Measurements from ENCODE around the gene PIK3AP1.

Gene PIK3AP1

GRCh38 chr10:96609510-96609909, 110.8 kb downstream of the PIK3AP1 start:
- DNase-seq (ENCODE audit: low read depth) = no peak

- no peak for DNase-seq (ENCODE audit: low read depth)
Observed at GRCh38 chr10:96608805-96609204, 111.5 kb downstream of the PIK3AP1 start.

- DNase-seq (ENCODE audit: low read depth) = no peak
Observed at GRCh38 chr10:96608262-96608661, 112.1 kb downstream of the PIK3AP1 start.

DNA sequence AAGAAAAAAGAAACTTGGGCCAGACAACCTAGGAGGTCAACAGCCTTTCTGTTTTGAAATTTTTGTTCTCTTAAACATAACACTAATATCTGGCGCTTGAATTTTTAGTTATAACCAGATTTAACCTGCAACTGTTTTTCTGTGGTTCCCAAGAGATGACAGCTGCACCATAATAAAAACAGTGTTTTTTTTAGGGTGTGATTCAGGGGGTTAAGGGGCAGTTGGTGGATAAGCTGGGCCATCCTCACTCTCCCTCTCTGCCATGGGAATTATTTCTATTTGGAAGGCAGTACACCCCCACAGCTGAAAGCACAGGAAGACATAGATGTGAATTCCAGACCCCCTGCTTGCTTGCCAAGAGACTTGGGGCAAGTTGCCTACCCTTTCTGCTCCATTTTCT, 113.4 kb downstream of the PIK3AP1 start:
- DNase-seq (ENCODE audit: low read depth) = no peak

- no peak for DNase-seq (ENCODE audit: low read depth)
Observed at GRCh38 chr10:96606216-96606615, 114.1 kb downstream of the PIK3AP1 start.

DNA sequence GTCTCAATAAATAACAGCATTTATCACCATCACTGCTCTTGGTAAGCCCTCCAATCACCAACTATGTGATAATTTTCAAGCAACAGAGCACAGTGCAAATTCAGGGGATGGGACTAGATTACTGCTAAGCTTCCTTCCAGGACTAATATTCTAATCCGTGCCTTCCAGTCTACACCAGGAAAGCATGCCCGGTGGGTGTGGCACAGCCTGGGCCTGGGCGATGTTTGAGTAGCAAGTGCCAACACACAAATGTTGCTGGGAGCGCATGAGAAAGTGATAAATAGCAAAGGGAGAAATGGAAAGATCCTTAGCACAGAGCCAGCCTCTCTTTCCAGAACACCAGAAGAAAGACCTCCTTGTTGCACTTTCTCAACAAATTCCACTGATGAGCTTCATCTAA, 120.0 kb downstream of the PIK3AP1 start:
- no peak for DNase-seq (ENCODE audit: low read depth)

GRCh38 chr10:96598846-96599245, 121.5 kb downstream of the PIK3AP1 start:
- no peak for DNase-seq (ENCODE audit: low read depth)

DNA sequence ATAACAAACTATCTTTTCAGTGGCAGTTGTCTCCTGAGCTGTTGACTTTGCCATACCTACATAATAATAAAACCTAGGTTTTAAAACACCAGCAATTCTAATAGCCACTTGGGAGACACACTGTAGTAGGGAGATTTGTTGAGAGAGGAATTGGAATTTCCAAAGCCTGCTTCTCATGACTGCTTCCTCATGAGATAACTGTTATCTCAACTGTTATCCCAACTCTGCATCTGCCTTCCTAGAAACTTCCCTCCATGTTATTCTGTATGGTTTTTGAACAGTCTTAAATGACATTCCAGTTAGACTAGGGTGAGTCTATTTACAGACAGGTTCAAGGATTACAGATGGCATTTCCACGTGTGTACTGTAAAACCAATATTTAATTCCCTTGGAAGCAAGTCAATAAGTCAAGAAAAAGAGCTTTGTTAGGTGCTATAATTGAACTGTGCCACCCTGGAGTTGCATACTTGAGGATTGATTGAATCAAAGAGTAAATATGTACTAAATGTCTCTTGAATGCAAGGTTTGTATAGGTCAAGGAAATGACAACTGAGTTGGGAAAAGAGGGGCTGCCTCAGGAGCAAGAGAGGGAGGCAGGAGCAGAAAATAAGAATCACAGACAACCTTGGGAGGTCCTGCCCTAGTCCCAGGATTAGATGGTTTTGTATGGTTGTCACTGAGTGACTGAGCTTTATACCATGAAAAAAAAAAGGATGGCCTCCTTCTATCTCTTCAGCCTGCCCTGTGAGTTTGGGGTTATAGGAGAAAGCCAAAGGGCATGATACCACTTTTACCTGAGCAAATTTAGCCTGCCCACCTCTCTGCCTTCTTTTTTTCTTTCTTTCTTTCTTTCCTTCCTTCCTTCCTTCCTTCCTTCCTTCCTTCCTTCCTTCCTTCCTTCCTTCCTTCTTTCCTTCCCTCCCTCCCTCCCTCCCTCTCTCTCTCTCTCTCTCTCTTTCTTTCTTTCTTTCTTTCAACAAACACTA, 123.6 kb downstream of the PIK3AP1 start:
- no peak for DNase-seq (ENCODE audit: low read depth)

- no peak for DNase-seq (ENCODE audit: low read depth)
Observed at GRCh38 chr10:96595741-96596140, 124.6 kb downstream of the PIK3AP1 start.

DNA sequence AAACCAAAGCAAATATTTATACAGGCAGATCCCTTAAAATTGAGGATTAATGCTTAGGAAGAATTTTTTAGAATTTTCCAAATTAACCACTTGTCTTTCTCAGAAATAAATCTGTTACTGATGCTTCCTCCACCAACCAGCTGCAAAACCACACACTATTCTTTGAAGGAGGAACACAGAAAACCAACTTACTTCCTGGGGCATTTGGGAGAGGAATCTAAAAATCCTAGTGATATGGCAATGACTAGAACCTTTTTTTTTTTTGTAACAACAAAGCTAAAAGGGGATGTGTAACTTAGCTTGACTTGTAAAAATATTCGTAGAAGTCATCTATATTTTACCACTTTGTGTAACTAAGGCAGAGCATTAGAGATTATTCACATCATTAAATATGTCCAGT, 128.4 kb downstream of the PIK3AP1 start:
- no peak for DNase-seq (ENCODE audit: low read depth)

DNA sequence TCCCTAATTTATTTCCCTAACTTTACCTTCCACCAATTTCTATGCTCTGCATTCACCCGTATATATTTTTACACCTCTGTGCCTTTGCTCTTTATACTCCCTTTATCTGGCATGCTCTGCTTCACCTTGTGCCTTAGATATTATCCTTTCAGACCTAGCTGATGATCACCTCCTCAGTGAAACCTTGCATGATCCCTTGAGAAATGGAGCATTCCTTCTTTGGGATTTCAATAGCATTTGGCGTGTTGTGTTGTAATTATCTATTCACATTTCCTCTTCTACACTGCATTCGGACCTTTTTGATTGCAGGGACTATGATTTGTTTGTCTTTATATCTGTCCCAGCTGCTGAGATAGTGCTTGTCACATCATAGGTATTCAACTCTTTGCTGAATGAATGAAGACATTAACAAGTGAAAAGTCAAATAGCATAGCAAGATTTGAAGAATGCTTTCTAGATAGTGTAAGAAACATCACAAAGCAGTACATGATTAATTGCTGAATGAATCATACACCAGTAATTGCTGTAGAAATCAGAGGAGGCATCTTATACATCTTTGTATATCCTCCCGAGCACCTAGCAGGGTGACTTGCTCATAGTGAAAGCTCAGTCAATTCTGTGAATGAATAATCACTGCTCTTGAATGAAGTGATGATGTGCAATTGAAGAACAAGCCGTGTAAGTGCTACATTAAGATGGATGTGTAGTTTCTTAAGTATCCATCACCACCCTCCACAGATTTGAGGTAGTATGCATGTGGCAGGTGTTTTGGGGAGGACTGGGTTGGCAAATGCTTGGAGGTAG, 131.5 kb downstream of the PIK3AP1 start:
- no peak for DNase-seq (ENCODE audit: low read depth)

DNA sequence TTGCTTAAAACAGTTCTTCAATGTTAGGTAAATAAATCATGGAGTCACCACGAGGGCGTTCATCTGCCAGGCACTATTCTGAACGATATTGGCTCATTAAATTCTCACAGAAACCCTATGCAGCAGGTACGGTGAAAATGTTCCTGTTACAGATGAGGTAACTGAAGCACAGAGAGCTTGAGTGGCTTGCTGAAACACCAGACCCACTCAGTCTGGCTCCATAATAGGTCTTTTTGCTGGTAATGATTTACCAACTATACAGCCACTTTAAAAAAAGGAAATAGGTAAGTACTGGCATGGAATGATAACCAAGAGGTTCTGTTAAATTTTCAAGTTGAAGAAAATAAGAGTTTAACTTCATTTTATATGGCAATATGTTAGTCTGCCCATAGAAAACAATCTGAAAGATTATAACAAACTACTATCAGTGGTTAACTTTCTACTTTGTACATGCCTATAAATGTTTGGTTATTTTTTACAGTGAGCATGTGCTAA, 132.2 kb downstream of the PIK3AP1 start:
- no peak for DNase-seq (ENCODE audit: low read depth)

- no peak for DNase-seq (ENCODE audit: low read depth)
Observed at GRCh38 chr10:96587264-96588059, 132.9 kb downstream of the PIK3AP1 start.

DNA sequence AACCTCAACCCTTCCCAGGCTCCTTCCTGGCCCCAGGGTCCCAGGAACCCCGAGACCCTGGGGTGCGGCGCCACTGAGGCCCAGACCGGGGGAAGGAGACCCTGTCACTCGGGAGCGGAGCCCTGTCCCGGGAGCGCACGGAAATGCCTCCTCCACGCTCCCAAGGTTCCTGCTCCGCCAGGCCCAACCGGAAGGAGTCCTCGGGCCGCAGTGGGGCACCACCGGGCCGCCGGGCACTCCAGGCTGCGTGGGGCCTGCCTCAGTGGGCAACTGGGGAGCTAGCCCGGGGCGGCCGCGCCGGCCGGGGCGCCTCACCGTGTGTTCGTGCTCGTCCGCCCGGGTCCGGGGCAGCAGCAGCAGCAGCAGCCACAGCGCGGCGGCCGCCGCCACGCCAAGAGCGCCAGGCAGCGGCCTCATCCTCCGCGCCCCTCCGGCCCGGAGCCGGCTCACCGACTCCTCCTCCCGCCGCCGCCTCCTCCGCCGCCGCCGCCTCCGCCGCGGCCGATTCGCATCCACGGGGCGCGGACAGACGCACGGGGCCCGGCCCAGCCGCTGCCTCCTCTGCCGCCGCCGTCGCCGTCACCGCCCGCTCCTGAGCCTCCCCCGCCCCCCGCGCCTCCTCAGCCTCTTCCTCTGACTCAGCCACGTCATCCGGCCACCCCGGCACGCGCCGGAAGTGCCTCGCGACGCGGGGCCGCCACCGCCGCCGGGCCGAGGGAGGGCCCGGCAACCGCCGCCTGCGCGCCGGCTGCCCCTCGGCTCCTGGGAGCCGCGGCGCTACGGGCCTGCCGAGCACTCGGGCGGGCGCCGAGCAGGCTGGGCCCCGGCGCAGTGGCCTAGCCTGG, 133.7 kb downstream of the PIK3AP1 start, which contains the start of gene TM9SF3:
TSS of gene TM9SF3 (minus strand) at position 594 of the 845 bp plus-strand sequence. CDS start at position 417, 177 bp downstream.
- DNase-seq (ENCODE audit: low read depth) = peak; percentile 89

- no peak for DNase-seq (ENCODE audit: low read depth)
Observed at GRCh38 chr10:96585736-96586418, 134.4 kb downstream of the PIK3AP1 start.

DNA sequence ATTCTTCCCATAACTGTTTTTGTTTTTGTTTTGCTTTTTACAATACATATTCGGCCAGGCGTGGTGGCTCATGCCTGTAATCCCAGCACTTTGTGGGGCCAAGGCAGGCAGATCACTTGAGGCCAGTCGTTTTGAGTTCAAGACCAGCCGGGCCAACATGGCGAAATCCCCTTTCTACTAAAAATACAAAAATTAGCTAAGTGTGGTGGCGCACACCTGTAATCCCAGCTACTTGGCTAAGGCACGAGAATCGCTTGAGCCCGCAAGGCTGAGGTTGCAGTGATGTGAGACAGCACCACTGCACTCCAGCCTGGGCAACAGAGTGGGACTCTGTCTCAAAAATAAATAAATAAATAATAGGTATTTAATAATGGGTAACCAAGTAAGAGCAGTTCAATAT, 135.8 kb downstream of the PIK3AP1 start:
- DNase-seq (ENCODE audit: low read depth) = no peak

DNA sequence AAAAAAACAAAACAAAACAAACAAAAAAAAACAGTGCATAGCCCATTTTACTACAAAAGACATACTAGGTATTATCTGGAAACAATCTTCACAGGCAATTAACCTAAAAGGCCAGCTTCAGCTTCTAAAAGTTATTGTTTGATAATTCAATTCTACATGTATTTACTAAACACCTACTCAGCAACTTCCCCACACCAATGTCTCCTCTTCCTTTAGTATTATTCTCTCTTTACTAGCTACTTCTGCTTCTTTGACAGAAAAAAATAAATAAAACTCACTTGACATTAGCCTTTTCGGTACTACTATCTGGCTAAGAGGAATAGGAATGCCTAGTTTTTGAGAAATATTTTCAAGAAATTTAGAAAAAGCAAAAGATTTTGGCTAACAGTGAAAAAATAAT, 136.3 kb downstream of the PIK3AP1 start:
- no peak for DNase-seq (ENCODE audit: low read depth)

DNA sequence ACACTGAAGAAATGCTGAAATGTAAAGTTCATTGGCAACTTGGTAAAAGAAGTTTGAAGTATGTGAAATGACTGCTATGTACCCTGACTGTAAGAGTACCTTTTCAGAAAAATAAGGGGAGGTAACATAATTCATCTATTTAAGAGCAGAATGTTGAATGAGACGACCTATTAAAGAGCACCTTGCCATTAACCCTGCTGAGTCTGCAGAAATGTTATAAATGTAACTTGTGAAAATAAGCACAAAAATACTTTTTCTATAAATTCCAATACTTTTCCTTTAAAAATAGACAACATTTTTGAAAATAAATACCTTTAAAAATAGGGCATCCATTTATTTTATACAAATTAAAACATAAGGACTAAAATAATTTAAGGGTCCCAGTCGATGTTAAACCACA, 141.2 kb downstream of the PIK3AP1 start:
- no peak for DNase-seq (ENCODE audit: low read depth)

DNA sequence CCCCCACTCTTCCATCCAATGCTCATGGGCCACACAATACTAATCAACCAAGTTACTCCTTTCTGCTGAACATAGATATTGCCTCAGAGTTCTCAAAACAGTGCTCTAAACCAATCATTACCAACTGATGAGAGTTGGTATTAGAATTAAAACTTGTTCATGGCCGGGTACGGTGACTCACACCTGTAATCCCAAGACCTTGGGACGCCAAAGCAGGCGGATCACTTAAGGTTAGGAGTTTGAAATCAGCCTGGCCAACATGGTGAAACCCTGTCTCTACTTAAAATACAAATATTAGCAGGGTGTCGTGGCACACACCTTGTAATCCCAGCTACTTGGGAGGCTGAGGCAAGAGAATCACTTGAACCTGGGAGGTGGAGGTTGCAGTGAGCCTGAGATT, 141.7 kb downstream of the PIK3AP1 start:
- no peak for DNase-seq (ENCODE audit: low read depth)

- no peak for DNase-seq (ENCODE audit: low read depth)
Observed at GRCh38 chr10:96578022-96578421, 142.3 kb downstream of the PIK3AP1 start.

Data from activated gamma-delta T cell treated with anti-CD3 and anti-CD28 coated beads, Interleukin-2, amount 50 U/mL, for 16 hours (primary cell).